NOMO-1 treated with dmso at 0.1 percent for 144 hours (cell line): ENCODE measurements around the gene KRTAP5-9.
"Not testable (repeated sequence)": the region's sequence is repeated elsewhere in the genome, so short reads cannot be mapped to it uniquely, and the experiment has no call there.

Experiments used
- DNase-seq: peaks from one replicate; lab custom pipeline; 2025; ENCODE audit not compliant: unreplicated experiment; lab: John Stamatoyannopoulos, UW

KRTAP5-9 gene

GRCh38 chr11:71548120-71548519 is at the start of gene KRTAP5-9:
KRTAP5-9 (plus strand) TSS chr11:71548420; CDS start chr11:71548658, 238 bp downstream.
- DNase-seq = no peak

GRCh38 chr11:71499125-71499524 is 49.1 kb upstream of the KRTAP5-9 start:
- DNase-seq = no peak

GRCh38 chr11:71499546-71499945 is 48.7 kb upstream of the KRTAP5-9 start:
- no peak for DNase-seq

GRCh38 chr11:71500601-71501021 is 47.6 kb upstream of the KRTAP5-9 start:
- no peak for DNase-seq

- DNase-seq = no peak
These were observed 46.9 kb upstream of the KRTAP5-9 start for GRCh38 chr11:71501071-71501985.

GRCh38 chr11:71502026-71502425 is 46.2 kb upstream of the KRTAP5-9 start:
- no peak for DNase-seq

- DNase-seq = no peak
These were observed 45.3 kb upstream of the KRTAP5-9 start for GRCh38 chr11:71502871-71503435.

GRCh38 chr11:71504531-71504930 is 43.7 kb upstream of the KRTAP5-9 start:
- no peak for DNase-seq

GRCh38 chr11:71505001-71505400 is 43.2 kb upstream of the KRTAP5-9 start:
- DNase-seq = no peak

GRCh38 chr11:71505781-71506180 is 42.4 kb upstream of the KRTAP5-9 start:
- no peak for DNase-seq

- DNase-seq = no peak
These were observed 41.1 kb upstream of the KRTAP5-9 start for GRCh38 chr11:71507102-71507501.

- DNase-seq = no peak
These were observed 29.4 kb upstream of the KRTAP5-9 start for GRCh38 chr11:71518506-71519471.

- no peak for DNase-seq
These were observed 28.7 kb upstream of the KRTAP5-9 start for GRCh38 chr11:71519546-71519945.

- DNase-seq = no peak
These were observed 22.9 kb upstream of the KRTAP5-9 start for GRCh38 chr11:71525188-71525937.

GRCh38 chr11:71525938-71526495 is 22.2 kb upstream of the KRTAP5-9 start:
- no peak for DNase-seq

- DNase-seq = not testable (repeated sequence)
These were observed 21.2 kb upstream of the KRTAP5-9 start, which contains the start of gene KRTAP5-7 for GRCh38 chr11:71526796-71527575. KRTAP5-7 (plus strand) TSS chr11:71527267; CDS start chr11:71527301, 34 bp downstream.

GRCh38 chr11:71527576-71528210 is 20.5 kb upstream of the KRTAP5-9 start:
- DNase-seq = no peak

GRCh38 chr11:71530602-71531001 is 17.6 kb upstream of the KRTAP5-9 start:
- DNase-seq = no peak
